SK-N-SH (cell line): Measurements from ENCODE around the gene PPP3CB. TPM values are rescaled to one million over a fixed set of nuclear protein-coding genes. Genes with fewer than 3 reads are reported as not detected.
A peak's percentile ranks its signal among the peaks of the same experiment; 100 is the strongest.

Source experiments
- CTCF ChIA-PET: fragments of 300-600, 350-600 bp; formaldehyde crosslinking; extraction: SDS; loops from one replicate; lab custom pipeline; 2021; lab: Yijun Ruan, JAX
- POLR2A ChIA-PET: fragments of 350-600 bp; sonication (Branson Sonifier 250); formaldehyde crosslinking; extraction: SDS; loops from one replicate; lab custom pipeline; 2020; ENCODE audit warnings: antibody characterized with exemption, inconsistent platforms; lab: Yijun Ruan, JAX
- DNase-seq: peaks from one replicate; pipeline ENCODE4 v3.0.0; 2012
- H2AFZ ChIP-seq: fragments of 200-600 bp; sonication (generic); 2 replicates; pipeline ENCODE4 v1.8.1; 2016; ENCODE audit warnings: antibody characterized with exemption, mild to moderate bottlenecking, low read depth
- H3F3A ChIP-seq: fragments of 200-600 bp; sonication (generic); replicated peaks from 2 replicates; pipeline ENCODE3; 2016; ENCODE audit warnings: antibody characterized with exemption, mild to moderate bottlenecking; ENCODE audit not compliant: insufficient read depth
- H3K27ac ChIP-seq, 2 experiments: fragments of 200-500 bp in 1 of 2; fragments of 200-600 bp in 1 of 2; sonication (Bioruptor generic) in 1 of 2; sonication (generic), shearing (Covaris generic) in 1 of 2; 2 replicates each; pipeline versions ENCODE4 v1.5.1 to v1.6.1; 2014 to 2016; ENCODE audit warnings: low read depth in 2 of 2, inconsistent platforms in 1 of 2, low read length in 1 of 2, mild to moderate bottlenecking in 1 of 2, mixed read lengths in 1 of 2
- H3K27me3 ChIP-seq: fragments of 200-600 bp; sonication (generic), shearing (Covaris generic); 2 replicates; pipeline ENCODE4 v1.6.1; 2016; ENCODE audit warnings: mixed run types; ENCODE audit not compliant: insufficient read depth
- H3K36me3 ChIP-seq, 2 experiments: fragments of 200-500 bp in 1 of 2; fragments of 200-600 bp in 1 of 2; sonication (Bioruptor generic) in 1 of 2; sonication (generic) in 1 of 2; replicated peaks in 1 of 2; 2 replicates each; pipeline versions ENCODE3 to v1.5.1; 2014 to 2016; ENCODE audit warnings: low read length in 1 of 2, mild to moderate bottlenecking in 1 of 2; ENCODE audit not compliant: insufficient read depth in 2 of 2, control insufficient read depth in 1 of 2
- H3K4me1 ChIP-seq, 2 experiments: fragments of 200-500 bp in 1 of 2; fragments of 200-600 bp in 1 of 2; sonication (Bioruptor generic) in 1 of 2; sonication (generic), shearing (Covaris generic) in 1 of 2; 2 replicates each; pipeline versions ENCODE4 v1.5.1 to v1.6.1; 2014 to 2016; ENCODE audit warnings: low read depth in 1 of 2, low read length in 1 of 2, mixed run types in 1 of 2; ENCODE audit not compliant: insufficient read depth in 2 of 2, control insufficient read depth in 1 of 2
- H3K4me2 ChIP-seq: fragments of 200-600 bp; sonication (generic), shearing (Covaris generic); 2 replicates; pipeline ENCODE4 v1.6.1; 2017; ENCODE audit warnings: mixed run types
- H3K4me3 ChIP-seq, 2 experiments: fragments of 200-500 bp in 1 of 2; fragments of 200-600 bp in 1 of 2; sonication (Bioruptor generic) in 1 of 2; sonication (generic), shearing (Covaris generic) in 1 of 2; 2 replicates each; pipeline versions ENCODE4 v1.5.1 to v1.8.1; 2014 to 2016; ENCODE audit warnings: low read depth in 2 of 2, inconsistent platforms in 1 of 2, low read length in 1 of 2, mild to moderate bottlenecking in 1 of 2, mixed read lengths in 1 of 2, moderate library complexity in 1 of 2
- H3K79me2 ChIP-seq: fragments of 200-600 bp; sonication (generic); 2 replicates; pipeline ENCODE4 v1.8.1; 2017; ENCODE audit warnings: mild to moderate bottlenecking; ENCODE audit not compliant: insufficient read depth
- H3K9ac ChIP-seq: fragments of 200-600 bp; sonication (generic); 2 replicates; pipeline ENCODE4 v1.6.1; 2017; ENCODE audit warnings: mixed run types
- H3K9me2 ChIP-seq: fragments of 200-600 bp; sonication (generic); 2 replicates; pipeline ENCODE4 v1.6.1; 2017; ENCODE audit warnings: mixed run types
- H3K9me3 ChIP-seq: fragments of 200-600 bp; sonication (generic); 2 replicates; pipeline ENCODE4 v1.6.1; 2017; ENCODE audit warnings: mixed run types, mild to moderate bottlenecking, moderate library complexity
- H4K20me1 ChIP-seq: fragments of 200-600 bp; sonication (generic); 2 replicates; pipeline ENCODE4 v1.6.1; 2017; ENCODE audit warnings: mild to moderate bottlenecking, mixed run types; ENCODE audit not compliant: insufficient read depth
- CTCF ChIP-seq: fragments of 200-600 bp; sonication (generic); IDR thresholded peaks from 2 replicates; pipeline ENCODE4 v1.6.1; 2017; ENCODE audit warnings: antibody characterized with exemption, mild to moderate bottlenecking, moderate library complexity
- ELF1 ChIP-seq: IDR thresholded peaks from 2 replicates; pipeline ENCODE4 v1.4.0; 2012
- EZH2phosphoT487 ChIP-seq: fragments of 200-600 bp; sonication (generic); IDR thresholded peaks from 2 replicates; pipeline ENCODE4 v1.6.1; 2017; ENCODE audit warnings: low read depth, mixed run types, mild to moderate bottlenecking, antibody characterized with exemption, moderate library complexity, borderline replicate concordance
- FOSL2 ChIP-seq: IDR thresholded peaks from 2 replicates; pipeline ENCODE4 v1.4.0; 2012; ENCODE audit warnings: low read depth, mild to moderate bottlenecking, moderate library complexity, borderline replicate concordance
- FOXJ3 ChIP-seq: sonication (generic); formaldehyde crosslinking; IDR thresholded peaks from 2 replicates; pipeline ENCODE4 v1.5.1; 2020; ENCODE audit warnings: mild to moderate bottlenecking, missing genetic modification reagents
- FOXM1 ChIP-seq: IDR thresholded peaks from 2 replicates; pipeline ENCODE4 v1.4.0; 2012; ENCODE audit warnings: low read depth, mild to moderate bottlenecking
- GABPA ChIP-seq: IDR thresholded peaks from 2 replicates; pipeline ENCODE4 v1.4.0; 2012; ENCODE audit warnings: low read depth, mild to moderate bottlenecking
- IRF3 ChIP-seq: fragments of 150-350 bp; IDR thresholded peaks from 2 replicates; pipeline ENCODE4 v1.6.1; 2016; ENCODE audit warnings: mild to moderate bottlenecking, low read depth, low read length
- JUND ChIP-seq: IDR thresholded peaks from 2 replicates; pipeline ENCODE4 v1.4.0; 2012
- MAX ChIP-seq: IDR thresholded peaks from 2 replicates; pipeline ENCODE4 v1.4.0; 2012; ENCODE audit warnings: low read depth
- MEF2A ChIP-seq: IDR thresholded peaks from 2 replicates; pipeline ENCODE4 v1.4.0; 2012; ENCODE audit warnings: low read depth, borderline replicate concordance
- NRF1 ChIP-seq: IDR thresholded peaks from 2 replicates; pipeline ENCODE4 v1.6.1; 2012; ENCODE audit warnings: low read depth, mild to moderate bottlenecking, low read length
- POLR2AphosphoS5 ChIP-seq: IDR thresholded peaks from 2 replicates; pipeline ENCODE4 v1.6.1; 2012; ENCODE audit warnings: low read depth, low read length
- RAD21 ChIP-seq: IDR thresholded peaks from 2 replicates; pipeline ENCODE4 v1.6.1; 2012; ENCODE audit warnings: mild to moderate bottlenecking, low read length
- RCOR1 ChIP-seq: fragments of 150-350 bp; IDR thresholded peaks from 2 replicates; pipeline ENCODE4 v1.6.1; 2017; ENCODE audit warnings: antibody characterized with exemption, low read length
- REST ChIP-seq: IDR thresholded peaks from 2 replicates; pipeline ENCODE4 v1.6.1; 2012; ENCODE audit warnings: mild to moderate bottlenecking, low read depth, low read length, moderate library complexity
- SIN3A ChIP-seq: IDR thresholded peaks from 2 replicates; pipeline ENCODE4 v1.6.1; 2012; ENCODE audit warnings: low read depth, mild to moderate bottlenecking, low read length, moderate library complexity, borderline replicate concordance
- TCF12 ChIP-seq: IDR thresholded peaks from 2 replicates; pipeline ENCODE4 v1.4.0; 2012
- ZBTB33 ChIP-seq: IDR thresholded peaks from 2 replicates; pipeline ENCODE4 v1.4.0; 2012; ENCODE audit warnings: low read depth, borderline replicate concordance
- WGBS: methylation state at CpG from one replicate; pipeline ENCODE4 v1.1.6; 2017; ENCODE audit warnings: low lambda C conversion rate; 5-methylcytosine and 5-hydroxymethylcytosine counted together
- polyA plus RNA-seq, 3 experiments: library from polyadenylated mRNA; depleted of rRNA; stranded (reverse); fragments of >200 nt; gene quantifications; 2 replicates each; pipeline ENCODE4 v1.2.3, GENCODE V29; 2012

The PPP3CB gene
- polyA plus RNA-seq, 1 of the 3 experiments (the other 2 are of a cell fraction): 14.5 TPM

GRCh38 chr10:73495884-73496674 is at the start of gene PPP3CB (continued):
- TF ChIP-seq REST (peak; percentile 33; the same call in 1 of the 2 replicates), MEF2A (no peak), ELF1 (no peak; the same call in 1 of the 2 replicates), NRF1 (peak; percentile 54; the same call in 1 of the 2 replicates), CTCF (no peak), FOXM1 (no peak), MAX (peak; percentile 90), SIN3A (0 out of 2 replicates have a peak, but pooled peaks have one; percentile 36), RCOR1 (peak; percentile 72; the same call in 1 of the 2 replicates), GABPA (no peak)

GRCh38 chr10:73545357-73545756 is 49.5 kb upstream of the PPP3CB start:
- no peaks in the 10 kb centered on the region for H3K36me3 ChIP-seq
- no peaks in the 10 kb centered on the region for H3K4me1 ChIP-seq
- POLR2A ChIA-PET: no interaction called here
- no peak for DNase-seq
- H3F3A ChIP-seq: no peaks in the 10 kb centered on the region
- no peak overlapping the region for H3K4me3 ChIP-seq
- no peaks in the 10 kb centered on the region for H3K27me3 ChIP-seq
- no peak for TF ChIP-seq IRF3
- no peak for TF ChIP-seq CTCF
- no peak for TF ChIP-seq RAD21
- TF ChIP-seq FOXJ3 (CRISPR knock-in tag): no peak
- no peak for TF ChIP-seq EZH2phosphoT487
- TF ChIP-seq MEF2A: no peak
- TF ChIP-seq ZBTB33: no peak
- no peak for TF ChIP-seq ELF1
- TF ChIP-seq GABPA: no peak
- TF ChIP-seq RCOR1: no peak
- TF ChIP-seq FOSL2: no peak
- no peak for TF ChIP-seq JUND
- no peak for TF ChIP-seq TCF12
- TF ChIP-seq POLR2AphosphoS5: no peak
- no peak overlapping the region for H3K27ac ChIP-seq
- CTCF ChIA-PET: interaction anchor here (9.3 kb wide), 1 partner anchor 16 kb away, joined by 46 read pairs; no protein-coding TSS in a partner anchor
- H3K9me2 ChIP-seq: no peaks in the 10 kb centered on the region
- H4K20me1 ChIP-seq: no peaks in the 10 kb centered on the region
- H2AFZ ChIP-seq: no peak overlapping the region
- no peak overlapping the region for H3K4me2 ChIP-seq
- 75% methylated on average over 2 of the region's 2 CpGs for WGBS
- H3K9me3 ChIP-seq: no peaks in the 10 kb centered on the region
- H3K9ac ChIP-seq: no peak overlapping the region
- H3K79me2 ChIP-seq: no peaks in the 10 kb centered on the region
